Measurements from ENCODE around the gene DCC. TPM values are rescaled to one million over a fixed set of nuclear protein-coding genes. Genes with fewer than 3 reads are reported as not detected.

Gene DCC
- total RNA-seq, 3 donors from 2014 or later, result under 0.01 to 1.6 (median 0.15) TPM

- DNase-seq (ENCODE audit: low spot score in 2 of 2), result no peak
- TF ChIP-seq POLR2AphosphoS5 (IDR thresholded peaks at IDR 0.05), result no peak
- TF ChIP-seq, protein P1, sequence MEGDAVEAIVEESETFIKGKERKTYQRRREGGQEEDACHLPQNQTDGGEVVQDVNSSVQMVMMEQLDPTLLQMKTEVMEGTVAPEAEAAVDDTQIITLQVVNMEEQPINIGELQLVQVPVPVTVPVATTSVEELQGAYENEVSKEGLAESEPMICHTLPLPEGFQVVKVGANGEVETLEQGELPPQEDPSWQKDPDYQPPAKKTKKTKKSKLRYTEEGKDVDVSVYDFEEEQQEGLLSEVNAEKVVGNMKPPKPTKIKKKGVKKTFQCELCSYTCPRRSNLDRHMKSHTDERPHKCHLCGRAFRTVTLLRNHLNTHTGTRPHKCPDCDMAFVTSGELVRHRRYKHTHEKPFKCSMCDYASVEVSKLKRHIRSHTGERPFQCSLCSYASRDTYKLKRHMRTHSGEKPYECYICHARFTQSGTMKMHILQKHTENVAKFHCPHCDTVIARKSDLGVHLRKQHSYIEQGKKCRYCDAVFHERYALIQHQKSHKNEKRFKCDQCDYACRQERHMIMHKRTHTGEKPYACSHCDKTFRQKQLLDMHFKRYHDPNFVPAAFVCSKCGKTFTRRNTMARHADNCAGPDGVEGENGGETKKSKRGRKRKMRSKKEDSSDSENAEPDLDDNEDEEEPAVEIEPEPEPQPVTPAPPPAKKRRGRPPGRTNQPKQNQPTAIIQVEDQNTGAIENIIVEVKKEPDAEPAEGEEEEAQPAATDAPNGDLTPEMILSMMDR (IDR thresholded peaks at IDR 0.05), result no peak
- TF ChIP-seq POLR2A (IDR thresholded peaks at IDR 0.05), result no peak
Measured at GRCh38 chr18:52570975-52571374, 231.0 kb downstream of the DCC start.

DNA sequence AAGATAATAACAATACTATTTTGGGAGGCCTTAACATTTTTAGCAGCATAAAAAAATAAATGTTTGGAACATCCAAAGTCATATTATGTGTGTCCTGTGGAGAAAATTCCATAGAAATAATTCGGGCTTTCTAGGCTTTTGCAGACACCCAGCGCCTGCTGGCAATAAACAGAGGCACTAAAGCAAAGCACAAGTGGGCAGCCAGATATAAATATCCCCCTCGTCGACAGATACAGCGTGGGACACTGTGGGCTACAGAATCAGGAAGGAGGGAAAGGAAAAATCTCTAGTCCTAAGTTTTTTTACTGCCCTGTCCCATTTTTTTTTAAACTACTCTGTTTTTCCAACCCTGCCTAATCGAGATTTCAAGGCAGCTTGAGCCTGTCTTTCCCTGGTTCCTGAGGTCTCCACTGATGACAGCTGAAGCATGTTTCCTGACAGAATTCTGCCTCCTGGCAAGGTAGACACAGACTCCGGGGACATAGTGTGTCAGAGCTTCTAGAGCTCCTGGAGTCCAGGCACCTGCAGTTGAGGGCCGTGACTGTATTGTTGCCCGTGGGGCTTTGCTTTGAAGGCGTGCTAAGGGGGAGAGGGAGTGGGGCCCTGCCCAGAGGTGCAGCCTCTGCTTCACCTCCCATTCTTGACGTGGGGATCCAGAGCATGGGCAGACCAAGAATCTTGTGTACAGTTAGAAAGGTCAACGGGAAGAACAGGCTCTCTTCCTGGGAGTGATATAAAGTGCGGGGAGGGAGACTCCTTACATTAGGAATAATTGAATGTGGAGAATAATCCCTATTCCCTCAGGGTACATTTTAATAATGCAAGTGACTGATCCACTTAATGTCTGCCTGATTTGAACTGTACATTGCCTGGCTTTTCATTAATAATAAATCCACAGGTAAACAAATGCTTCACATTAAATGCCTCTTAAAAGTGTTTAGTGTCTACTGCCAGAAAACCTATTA lies 232.3 kb downstream of the DCC start:
- Histone ChIP-seq H3K4me1 (no peaks in the 10 kb centered on the region), H3K27ac (no peak overlapping the region), H3K4me3 (no peak overlapping the region), H3K27me3 (no peaks in the 10 kb centered on the region), H3K36me3 (no peaks in the 10 kb centered on the region), H3K9me3 (no peaks in the 10 kb centered on the region)
- no peak for DNase-seq (ENCODE audit: low spot score in 2 of 2)
- intact Hi-C loops (cut with DNase I; ENCODE audit: low total_unique reads), result no loop called here
- TF ChIP-seq, protein P1 (IDR thresholded peaks at IDR 0.05), result no peak
- TF ChIP-seq POLR2A (IDR thresholded peaks at IDR 0.05), result no peak
- no peak for TF ChIP-seq POLR2AphosphoS5 (IDR thresholded peaks at IDR 0.05)

More at GRCh38 chr18:52570975-52571374, 231.0 kb downstream of the DCC start:
- no peaks in the 10 kb centered on the region for H3K9me3 ChIP-seq
- H3K36me3 ChIP-seq, result no peaks in the 10 kb centered on the region
- no peaks in the 10 kb centered on the region for H3K27me3 ChIP-seq
- no peaks in the 10 kb centered on the region for H3K4me1 ChIP-seq
- intact Hi-C loops (cut with DNase I; ENCODE audit: low total_unique reads), result no loop called here
- no peak overlapping the region for H3K4me3 ChIP-seq
- no peak overlapping the region for H3K27ac ChIP-seq

DNA sequence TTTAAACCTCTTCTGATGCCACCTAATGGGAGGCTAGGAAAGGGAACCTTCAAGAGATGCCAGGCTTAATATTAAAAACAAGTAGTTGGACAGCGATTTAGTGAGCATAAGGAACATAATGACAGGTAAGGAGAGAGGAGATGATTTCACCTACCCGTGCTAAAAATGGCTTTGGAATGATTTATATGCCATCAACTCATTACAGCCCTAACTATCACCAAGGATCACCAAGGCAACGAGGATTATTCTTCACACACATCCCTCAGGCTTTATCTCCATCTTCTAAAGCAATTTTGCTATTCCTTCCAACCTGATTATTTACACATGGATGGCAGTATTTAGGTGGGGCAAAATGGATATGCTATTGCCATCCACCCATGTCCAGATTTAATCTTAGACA lies 237.8 kb downstream of the DCC start:
- H3K27me3 ChIP-seq, result no peaks in the 10 kb centered on the region
- intact Hi-C loops (cut with DNase I; ENCODE audit: low total_unique reads), result no loop called here
- no peak overlapping the region for H3K4me3 ChIP-seq
- no peaks in the 10 kb centered on the region for H3K4me1 ChIP-seq
- H3K9me3 ChIP-seq, result no peaks in the 10 kb centered on the region
- TF ChIP-seq POLR2A (IDR thresholded peaks at IDR 0.05) (no peak), POLR2AphosphoS5 (IDR thresholded peaks at IDR 0.05) (no peak)
- TF ChIP-seq, protein P1 (IDR thresholded peaks at IDR 0.05), result no peak
- DNase-seq (ENCODE audit: low spot score in 2 of 2), result no peak
- no peaks in the 10 kb centered on the region for H3K36me3 ChIP-seq
- no peak overlapping the region for H3K27ac ChIP-seq

GRCh38 chr18:52582061-52582460 lies 242.1 kb downstream of the DCC start:
- Histone ChIP-seq H3K36me3 (no peaks in the 10 kb centered on the region), H3K27me3 (no peaks in the 10 kb centered on the region)

DNA sequence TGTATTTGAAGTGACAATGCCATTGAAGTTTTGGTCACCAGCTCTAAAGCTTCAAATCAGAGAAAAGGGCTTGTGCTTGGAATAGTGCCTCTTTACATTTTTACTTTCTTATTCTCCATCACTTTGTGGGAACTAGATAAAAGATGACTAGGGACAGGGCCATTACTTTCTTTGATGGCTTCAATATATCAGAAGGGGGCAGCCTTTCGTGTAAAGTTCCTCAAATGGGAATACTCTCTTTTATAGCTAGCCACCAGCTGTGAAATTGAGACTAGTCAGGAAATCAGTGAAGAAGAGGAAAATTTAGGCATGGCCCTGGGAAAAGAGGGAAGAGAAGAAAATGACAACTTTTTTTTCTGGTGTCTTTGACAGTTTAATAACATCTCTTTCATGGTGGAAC lies 242.5 kb downstream of the DCC start:
- DNase-seq (ENCODE audit: low spot score in 2 of 2), result no peak
- Histone ChIP-seq H3K27ac (no peak overlapping the region), H3K36me3 (no peaks in the 10 kb centered on the region), H3K9me3 (no peaks in the 10 kb centered on the region), H3K27me3 (no peaks in the 10 kb centered on the region), H3K4me1 (no peaks in the 10 kb centered on the region), H3K4me3 (no peak overlapping the region)
- intact Hi-C loops (cut with DNase I; ENCODE audit: low total_unique reads), result no loop called here
- no peak for TF ChIP-seq POLR2A (IDR thresholded peaks at IDR 0.05)
- TF ChIP-seq POLR2AphosphoS5 (IDR thresholded peaks at IDR 0.05), result no peak
- TF ChIP-seq, protein P1 (IDR thresholded peaks at IDR 0.05), result no peak

More at GRCh38 chr18:52582061-52582460, 242.1 kb downstream of the DCC start:
- Histone ChIP-seq H3K9me3 (no peaks in the 10 kb centered on the region), H3K27ac (no peak overlapping the region), H3K4me3 (no peak overlapping the region), H3K4me1 (no peaks in the 10 kb centered on the region)
- no peak for DNase-seq (ENCODE audit: low spot score in 2 of 2)
- no peak for TF ChIP-seq POLR2A (IDR thresholded peaks at IDR 0.05)
- intact Hi-C loops (cut with DNase I; ENCODE audit: low total_unique reads), result no loop called here
